Peyer's patch (tissue), 4 donors: ENCODE measurements around the gene HOXB13. TPM values are rescaled to one million over a fixed set of nuclear protein-coding genes. Genes with fewer than 3 reads are reported as not detected.

Source experiments
- DNase-seq, 3 donors: peaks; one replicate each; pipeline ENCODE4 v3.0.0-alpha.2; 2017 to 2019
- H3K27ac ChIP-seq, 4 donors: fragments of 200-600 bp; sonication (generic); one replicate each; pipeline ENCODE4 v1.5.1; 2016 to 2019
- H3K27me3 ChIP-seq, 2 donors: fragments of 200-600 bp; sonication (generic); one replicate each; pipeline ENCODE4 v1.5.1; 2019
- H3K36me3 ChIP-seq, 3 donors: fragments of 200-600 bp; sonication (generic); one replicate each; pipeline ENCODE4 v1.5.1; 2016 to 2019
- H3K4me1 ChIP-seq, 4 donors: fragments of 200-600 bp; sonication (generic); one replicate each; pipeline ENCODE4 v1.5.1; 2016 to 2019
- H3K4me3 ChIP-seq, 4 donors: fragments of 200-600 bp; sonication (generic); 1 replicate in 3 of 4; 2 replicates in 1 of 4; pipeline ENCODE4 v1.5.1; 2016 to 2019; ENCODE audit warnings: mild to moderate bottlenecking in 1 of 4
- H3K9me3 ChIP-seq, 4 donors: fragments of 200-600 bp; sonication (generic); one replicate each; pipeline ENCODE4 v1.5.1; 2016 to 2019; ENCODE audit warnings: mild to moderate bottlenecking in 1 of 4
- CTCF ChIP-seq, 6 experiments: fragments of 450-650 bp in 4 of 6; fragments of 200-600 bp in 2 of 6; sonication (generic) in 1 of 6; IDR thresholded peaks; one replicate each; pipeline ENCODE4 v1.5.1; 2017 to 2019; ENCODE audit warnings: antibody characterized with exemption in 6 of 6, mild to moderate bottlenecking in 3 of 6, moderate library complexity in 1 of 6
- POLR2A ChIP-seq, 2 donors: fragments of 450-650 bp; IDR thresholded peaks; one replicate each; pipeline ENCODE4 v1.5.1; 2017; ENCODE audit warnings: antibody characterized with exemption in 2 of 2, mild to moderate bottlenecking in 2 of 2, moderate library complexity in 2 of 2
- total RNA-seq, 4 donors: library from RNA; depleted of rRNA; stranded (reverse); fragments of >200 nt; gene quantifications; one replicate each; pipeline ENCODE4 v1.1.0, GENCODE V29; 2016

HOXB13 gene
- total RNA-seq, 4 donors from 2014 or later = 0.54 TPM; not detected in 3

GRCh38 chr17:48720266-48721008 lies 8.1 kb downstream of the HOXB13 start:
- DNase-seq = no peak
- Histone ChIP-seq H3K4me3 (no peak overlapping the region), H3K36me3 (no peaks in the 10 kb centered on the region), H3K27me3 (peaks cover 0 to 87% of the 10 kb centered on the region in 2 donors), H3K4me1 (peaks cover 0 to 39% (median 11%) of the 10 kb centered on the region in 4 donors), H3K9me3 (peaks cover 0 to 9% (median 0%) of the 10 kb centered on the region in 4 donors), H3K27ac (no peak overlapping the region)
- TF ChIP-seq POLR2A (IDR thresholded peaks at IDR 0.05) = no peak
- no peak for TF ChIP-seq CTCF (IDR thresholded peaks at IDR 0.05)

- H3K27me3 ChIP-seq = peaks cover 0 to 80% of the 10 kb centered on the region in 2 donors
- peaks cover 0 to 9% (median 0%) of the 10 kb centered on the region in 4 donors for H3K9me3 ChIP-seq
- no peak for TF ChIP-seq POLR2A (IDR thresholded peaks at IDR 0.05)
- no peak for TF ChIP-seq CTCF (IDR thresholded peaks at IDR 0.05)
- no peak overlapping the region for H3K4me3 ChIP-seq
- DNase-seq = peak in 1 of 3 donors; percentile 51
- peaks cover 0 to 32% (median 11%) of the 10 kb centered on the region in 4 donors for H3K4me1 ChIP-seq
- H3K27ac ChIP-seq = no peak overlapping the region
- no peaks in the 10 kb centered on the region for H3K36me3 ChIP-seq
Measured at GRCh38 chr17:48719642-48720265, 8.8 kb downstream of the HOXB13 start.

- peak in 1 of 3 donors; percentile 67 for DNase-seq
- H3K27ac ChIP-seq = no peak overlapping the region
Measured at GRCh38 chr17:48718761-48719641, 9.5 kb downstream of the HOXB13 start.

GRCh38 chr17:48718227-48718760 lies 10.3 kb downstream of the HOXB13 start:
- TF ChIP-seq CTCF (IDR thresholded peaks at IDR 0.05) (no peak), POLR2A (IDR thresholded peaks at IDR 0.05) (no peak)
- H3K27ac ChIP-seq = no peak overlapping the region
- DNase-seq = peak in 1 of 3 donors; percentile 58
- peaks cover 0 to 9% (median 0%) of the 10 kb centered on the region in 4 donors for H3K9me3 ChIP-seq
- H3K36me3 ChIP-seq = no peaks in the 10 kb centered on the region
- H3K4me1 ChIP-seq = peaks cover 0 to 17% (median under 1%) of the 10 kb centered on the region in 4 donors
- peaks cover 0 to 68% of the 10 kb centered on the region in 2 donors for H3K27me3 ChIP-seq
- H3K4me3 ChIP-seq = peak overlapping the region in 1 of 4 donors; percentile 15

More at GRCh38 chr17:48718761-48719641, 9.5 kb downstream of the HOXB13 start:
- peak overlapping the region in 1 of 4 donors; percentile 15 for H3K4me3 ChIP-seq
- peaks cover 0 to 75% of the 10 kb centered on the region in 2 donors for H3K27me3 ChIP-seq
- TF ChIP-seq CTCF (IDR thresholded peaks at IDR 0.05) = no peak
- TF ChIP-seq POLR2A (IDR thresholded peaks at IDR 0.05) = no peak
- H3K9me3 ChIP-seq = peaks cover 0 to 9% (median 0%) of the 10 kb centered on the region in 4 donors
- peaks cover 0 to 25% (median 7%) of the 10 kb centered on the region in 4 donors for H3K4me1 ChIP-seq
- no peaks in the 10 kb centered on the region for H3K36me3 ChIP-seq
